Measurements from ENCODE around the gene TP53TG5.

The TP53TG5 gene

DNA sequence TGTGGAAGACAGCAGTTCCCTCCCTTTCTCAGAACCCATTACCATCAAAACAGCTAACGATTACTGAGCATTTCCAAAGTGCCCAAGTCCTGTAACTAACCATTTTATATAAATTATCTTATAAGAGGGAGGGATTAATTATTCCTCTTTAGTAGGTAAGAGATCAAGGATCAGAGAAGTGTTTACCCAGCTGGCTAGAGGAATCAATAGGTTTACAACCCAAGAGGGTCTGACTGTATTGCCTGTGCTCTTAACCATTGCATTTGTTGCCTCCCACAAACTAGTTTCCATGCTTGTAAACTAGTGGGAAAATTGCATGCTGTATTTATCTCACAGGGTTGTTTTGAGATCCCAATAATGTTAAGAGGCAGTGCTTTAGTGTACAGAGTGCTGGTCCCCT, 26.3 kb upstream of the TP53TG5 start:
- no peak for DNase-seq

DNA sequence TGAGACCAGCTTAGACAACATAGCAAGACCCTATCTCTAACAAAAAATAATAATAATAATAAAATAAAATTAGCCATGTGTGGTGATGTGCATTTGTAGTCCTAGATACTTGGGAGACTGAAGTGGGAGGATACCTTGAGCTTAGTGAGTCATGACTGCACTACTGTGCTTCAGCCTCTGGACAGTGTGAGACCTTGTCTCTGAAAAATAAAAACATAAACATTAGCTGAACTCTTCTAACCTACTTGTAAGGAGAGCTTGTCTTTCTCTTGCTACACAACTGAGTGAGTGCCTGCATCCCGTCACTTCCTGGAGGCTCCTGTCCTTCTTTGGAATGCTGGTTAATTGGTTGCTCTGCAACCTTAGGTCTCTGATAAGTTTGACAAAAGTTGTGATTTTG, 24.8 kb upstream of the TP53TG5 start:
- DNase-seq, result no peak

DNA sequence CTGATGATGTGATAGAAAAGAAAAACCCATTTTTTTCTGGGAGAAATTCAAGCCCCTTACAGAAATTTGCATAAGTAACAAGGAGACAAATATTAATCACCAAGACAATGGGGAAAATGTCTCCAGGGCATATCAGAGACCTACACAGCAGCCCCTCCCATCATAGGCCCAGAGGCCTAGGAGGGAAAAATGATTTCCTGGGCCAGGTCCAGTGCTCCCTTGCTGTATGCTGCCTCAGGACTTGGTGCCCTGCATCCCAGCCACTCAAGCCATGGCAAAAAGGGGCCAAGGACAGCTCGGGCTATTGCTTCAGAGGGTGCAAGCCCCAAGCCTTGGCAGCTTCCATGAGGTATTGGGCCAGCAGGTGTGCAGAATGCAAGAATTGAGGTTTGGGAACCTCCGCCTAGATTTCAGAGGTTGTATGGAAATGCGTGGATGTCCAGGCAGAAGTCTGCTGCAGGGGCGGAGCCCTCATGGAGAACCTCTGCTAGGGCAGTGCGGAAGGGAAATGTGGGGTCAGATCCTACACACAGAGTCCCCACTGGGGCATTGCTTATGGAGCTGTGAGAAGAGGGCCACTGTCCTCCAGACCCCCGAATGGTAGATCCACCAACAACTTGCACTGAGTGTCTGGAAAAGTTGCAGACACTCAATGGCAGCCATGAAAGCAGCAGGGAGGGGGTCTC, 22.4 kb upstream of the TP53TG5 start:
- no peak for DNase-seq

DNA sequence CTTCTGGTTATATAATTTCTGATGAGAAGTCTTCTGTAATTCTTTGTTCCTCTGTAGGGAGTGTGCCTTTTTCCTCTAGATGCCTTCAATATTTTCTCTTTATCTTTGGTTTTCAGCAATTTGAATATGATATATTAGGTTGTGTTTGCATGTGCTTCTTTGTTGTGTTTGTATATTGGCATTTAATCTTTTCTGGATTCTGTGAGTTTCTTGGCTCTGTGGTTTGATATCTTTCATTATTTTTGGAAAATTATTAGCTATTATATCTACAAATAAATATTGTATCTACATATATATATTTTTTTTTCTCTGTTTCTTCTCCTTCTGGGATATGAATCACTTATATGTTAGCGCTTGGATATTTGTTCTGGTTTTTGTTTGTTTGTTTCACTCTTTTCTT, 20.9 kb upstream of the TP53TG5 start:
- DNase-seq, result no peak

DNA sequence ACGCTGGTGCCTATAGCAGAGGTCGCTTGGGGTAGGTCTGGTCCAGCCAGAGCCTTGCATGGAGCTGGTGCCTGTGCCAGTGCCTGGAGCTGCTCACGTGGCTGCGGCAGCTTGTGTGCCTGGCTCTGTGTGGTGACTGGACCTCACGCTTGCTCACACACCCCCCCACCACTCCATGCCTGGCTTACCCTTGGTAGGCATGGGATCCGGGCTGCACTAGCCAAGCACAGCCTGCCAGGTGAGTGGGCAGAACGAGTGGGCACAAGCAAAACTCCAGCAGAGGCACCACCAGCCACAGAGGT, 16.9 kb upstream of the TP53TG5 start:
- no peak for DNase-seq

DNA sequence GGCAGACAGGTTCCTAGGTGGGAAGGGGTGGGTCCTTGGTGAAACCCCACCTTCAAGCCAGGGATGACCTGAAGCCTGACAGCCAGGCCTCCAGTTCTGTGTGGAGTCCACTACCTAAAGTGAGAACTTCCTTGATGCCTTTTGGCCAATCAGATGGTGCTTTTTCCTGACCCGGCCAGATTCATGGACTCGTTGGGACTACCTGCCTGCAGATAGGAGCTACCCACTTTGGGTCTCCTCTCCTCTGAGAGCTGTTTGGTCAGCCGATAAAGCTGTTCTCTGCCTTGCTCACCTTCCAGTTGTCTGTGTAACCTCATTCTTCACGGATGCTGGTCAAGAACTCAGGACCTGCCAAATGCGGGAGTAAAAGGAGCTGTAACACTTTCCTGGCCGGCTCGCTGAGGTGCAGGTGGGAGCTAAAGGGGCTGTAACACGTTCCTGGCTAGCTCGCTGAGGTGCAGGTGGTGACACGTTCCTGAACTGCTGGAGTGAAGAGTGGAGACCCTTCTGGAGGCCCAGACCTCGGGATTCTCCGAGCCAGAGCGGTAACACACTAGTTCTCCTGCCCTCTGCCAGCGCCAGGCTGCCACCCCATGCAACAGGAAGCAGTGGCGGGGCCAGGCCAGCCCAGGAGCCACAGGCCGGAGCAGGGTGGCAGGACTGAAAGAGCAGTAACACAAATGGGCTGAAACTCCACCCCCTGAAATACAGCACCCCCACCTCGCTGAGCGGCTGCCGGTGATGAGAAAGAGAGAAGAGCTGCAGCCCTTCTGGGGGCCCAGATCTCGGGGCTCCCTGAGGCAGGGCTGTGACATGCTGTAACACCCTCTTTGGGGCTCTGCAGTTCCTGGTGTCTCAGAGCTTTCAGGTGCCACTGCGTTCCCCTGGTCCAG, 16.3 kb upstream of the TP53TG5 start:
- DNase-seq, result no peak

DNA sequence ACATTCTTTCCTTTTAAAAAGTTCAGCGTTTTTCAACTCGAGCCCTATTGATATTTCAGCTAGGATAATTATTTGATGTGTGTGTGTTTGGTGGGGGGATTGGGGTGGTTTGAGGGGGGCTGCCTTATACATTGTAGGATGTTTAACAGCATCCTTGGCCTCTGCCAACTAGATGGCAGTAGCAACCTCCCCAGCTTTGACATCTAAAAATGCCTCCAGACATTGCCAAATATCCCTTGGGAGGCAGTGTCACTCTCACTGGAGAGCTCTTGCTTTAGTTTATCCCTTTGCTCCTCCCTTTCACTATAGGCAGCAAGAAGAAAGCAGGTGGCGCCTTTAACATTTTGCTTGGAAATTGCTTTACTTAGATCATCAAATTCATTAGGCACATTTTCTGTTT, 14.6 kb upstream of the TP53TG5 start:
- no peak for DNase-seq

DNA sequence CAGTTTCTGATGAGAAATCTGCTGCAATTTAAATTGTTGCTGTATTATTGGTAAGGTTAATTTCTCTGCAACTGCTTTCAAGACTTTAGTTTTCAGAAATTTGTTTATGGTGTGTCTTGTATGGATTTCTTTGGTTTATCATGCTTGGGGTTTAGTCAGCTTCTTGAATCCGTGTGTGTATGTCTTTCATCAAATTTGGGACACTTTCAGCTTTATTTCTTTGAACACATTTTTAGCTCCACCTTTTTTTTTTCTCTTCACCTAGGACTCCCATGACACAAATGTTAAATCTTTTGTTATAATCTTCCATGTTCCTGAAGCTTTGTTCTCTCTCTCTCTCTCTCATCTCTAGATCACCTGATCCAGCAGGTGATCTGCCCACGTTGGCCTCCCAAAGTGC, 13.4 kb upstream of the TP53TG5 start:
- no peak for DNase-seq

DNA sequence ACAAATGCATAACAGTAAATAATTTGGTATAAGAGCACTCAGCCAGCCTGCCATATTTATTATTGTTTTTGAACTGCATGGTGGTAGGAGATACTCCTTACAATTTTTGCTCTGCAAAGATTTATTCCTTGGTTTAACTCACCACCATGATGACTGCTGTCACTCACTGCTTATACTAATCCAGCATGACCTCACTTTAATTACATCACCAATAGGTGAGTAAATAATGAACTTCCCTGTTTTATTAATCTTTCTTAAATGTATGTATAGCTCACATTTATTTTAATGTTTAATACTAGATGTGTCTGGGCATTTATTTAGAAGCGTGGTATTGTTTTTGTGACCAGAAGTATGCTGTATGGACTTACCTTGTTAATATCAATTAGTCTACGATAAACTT, 12.8 kb upstream of the TP53TG5 start:
- DNase-seq, result no peak

DNA sequence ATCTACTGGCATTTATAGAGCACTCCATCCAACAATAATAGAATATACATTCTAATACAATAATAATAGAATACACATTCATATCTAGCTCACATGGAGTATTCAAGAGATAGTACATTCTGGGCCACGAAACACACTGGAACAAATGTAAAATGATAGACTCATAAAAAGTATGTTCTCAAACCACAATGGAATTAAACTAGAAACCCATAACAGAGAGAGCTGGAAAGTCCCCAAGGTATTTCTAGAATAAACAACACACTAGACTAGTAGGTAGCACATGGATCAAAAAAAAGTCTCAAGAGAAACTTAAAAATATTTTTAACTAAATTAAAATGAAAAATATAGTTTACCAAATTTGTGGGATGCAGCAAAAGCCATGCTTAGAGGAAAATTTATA, 9.1 kb upstream of the TP53TG5 start:
- no peak for DNase-seq

DNA sequence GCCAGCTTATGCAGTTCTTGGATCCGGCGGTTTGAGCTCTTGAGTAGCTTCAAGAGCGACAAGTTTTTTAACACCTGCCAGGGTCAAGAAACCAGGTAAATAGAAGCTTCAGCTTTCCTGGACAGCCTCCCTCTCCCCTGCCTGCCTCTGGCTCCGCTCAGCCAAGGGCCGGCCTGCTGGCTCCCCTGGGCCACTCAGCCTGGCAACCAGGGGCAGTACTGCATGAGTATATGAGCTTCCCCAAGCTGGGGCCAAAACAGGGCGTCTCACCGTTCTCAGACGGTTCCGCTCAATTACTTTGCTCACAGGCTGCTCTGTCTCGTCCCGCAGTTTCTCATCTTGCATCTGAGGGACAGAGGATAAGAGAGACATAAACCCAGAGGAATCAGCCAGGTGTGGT, 856 bp downstream of the TP53TG5 start:
- DNase-seq, result no peak

DNA sequence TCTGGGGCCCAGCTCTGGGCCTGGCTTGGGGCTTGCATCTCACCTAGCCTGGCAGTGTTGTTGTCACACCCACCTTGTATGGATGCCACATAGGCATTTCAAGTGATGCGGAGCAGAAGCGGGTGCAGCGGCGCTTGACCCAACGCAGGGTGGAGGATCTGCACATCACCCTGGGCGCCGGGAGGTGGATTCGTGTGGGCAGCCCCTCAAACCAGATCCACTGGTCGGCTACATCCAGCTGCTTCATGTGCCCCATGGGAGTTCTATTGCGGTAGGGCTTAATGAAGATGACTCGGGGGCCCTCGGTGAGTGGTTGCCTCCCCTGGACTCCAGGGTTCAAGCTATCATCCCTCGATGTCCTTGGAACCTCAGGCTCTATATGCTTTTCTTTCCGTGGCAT, 3.2 kb downstream of the TP53TG5 start:
- DNase-seq, result no peak

DNA sequence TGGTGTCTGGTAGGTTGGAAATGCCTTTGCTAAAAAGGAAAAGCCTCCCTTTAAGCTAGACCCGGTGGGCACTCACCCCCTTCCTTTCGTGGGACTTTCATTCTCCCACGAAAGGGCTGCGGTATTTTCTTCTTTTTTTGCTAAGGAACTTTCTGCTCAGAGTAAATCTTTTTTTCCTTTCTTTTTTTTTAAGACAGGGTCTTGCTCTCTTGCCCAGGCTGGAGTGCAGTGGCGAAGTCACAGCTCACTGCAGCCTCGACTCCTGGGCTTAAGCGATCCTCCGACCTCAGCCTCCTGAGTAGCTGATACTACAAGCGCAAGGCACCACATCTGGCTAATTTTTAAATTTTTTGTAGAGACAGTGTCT, 4.0 kb downstream of the TP53TG5 start:
- DNase-seq, result no peak

DNA sequence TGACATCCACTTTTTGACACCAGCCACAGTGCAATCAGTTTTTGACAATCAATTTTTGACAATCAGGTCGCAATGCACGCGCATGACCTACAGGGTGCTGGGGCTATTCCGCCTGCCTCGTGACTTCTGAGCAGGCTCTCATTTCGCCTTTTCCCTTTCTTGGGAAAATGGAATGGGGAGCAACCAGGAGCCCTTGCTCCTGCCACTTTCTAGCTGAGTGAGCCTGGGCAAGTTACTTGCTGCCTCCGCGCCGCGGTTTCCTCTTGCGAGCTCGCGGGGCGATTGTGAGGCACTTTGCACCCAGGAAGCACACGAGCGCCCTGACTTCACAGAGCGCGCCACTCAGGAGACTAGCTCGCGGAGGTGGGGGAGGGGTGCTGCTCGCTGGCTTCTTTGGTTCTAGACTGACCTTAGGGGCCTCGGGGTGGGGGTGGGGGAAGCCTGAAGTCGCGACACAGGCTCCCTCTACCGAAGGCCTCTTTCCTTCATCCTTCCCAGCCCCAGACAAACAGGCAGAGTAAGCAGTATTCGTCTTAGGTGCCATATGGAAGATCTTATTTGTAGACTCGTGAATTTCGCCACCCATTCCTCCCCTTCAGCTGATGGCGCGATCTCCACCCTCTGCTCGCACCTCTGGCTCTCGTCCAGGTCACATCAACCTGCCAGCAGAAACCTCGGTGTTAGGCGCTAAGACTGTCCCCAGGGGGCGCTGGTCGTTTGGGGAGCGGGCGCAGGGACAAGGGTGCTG, 4.6 kb downstream of the TP53TG5 start:
- DNase-seq, result peak; percentile 28

DNA sequence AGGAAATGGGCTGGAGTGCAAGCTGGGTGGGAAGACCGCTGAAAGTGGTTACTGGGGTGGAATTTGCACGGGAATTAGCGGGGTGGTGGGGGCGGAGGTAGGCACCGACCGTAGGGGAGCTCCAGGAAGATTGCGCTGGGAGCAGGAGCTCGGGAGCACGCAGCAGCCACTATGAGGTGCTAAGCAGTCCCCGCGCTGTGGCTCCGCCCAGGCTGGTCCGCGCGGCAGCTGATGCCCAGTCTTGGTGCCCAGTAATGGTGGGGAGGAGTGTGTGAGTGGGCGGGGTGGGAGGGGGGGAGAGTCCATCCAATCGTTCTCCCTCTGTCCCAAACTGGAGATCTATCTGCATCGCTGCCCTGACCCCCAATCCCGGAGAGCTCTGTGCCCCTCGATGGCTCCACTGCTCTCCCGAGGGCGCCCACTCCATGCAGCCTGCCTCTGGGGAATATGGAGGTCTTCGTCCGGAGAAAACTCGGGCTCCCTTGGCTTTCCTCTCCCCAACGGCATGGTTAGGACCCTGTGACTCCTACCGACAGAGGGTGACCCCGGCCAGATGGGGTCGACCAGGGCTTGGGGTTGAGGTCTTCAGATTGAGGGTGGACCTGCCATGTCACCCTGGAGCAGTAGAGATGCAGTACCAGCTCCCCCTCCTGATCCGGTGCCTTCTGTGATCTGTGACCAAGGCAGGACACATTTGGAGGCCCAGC, 5.3 kb downstream of the TP53TG5 start:
- DNase-seq, result no peak

DNA sequence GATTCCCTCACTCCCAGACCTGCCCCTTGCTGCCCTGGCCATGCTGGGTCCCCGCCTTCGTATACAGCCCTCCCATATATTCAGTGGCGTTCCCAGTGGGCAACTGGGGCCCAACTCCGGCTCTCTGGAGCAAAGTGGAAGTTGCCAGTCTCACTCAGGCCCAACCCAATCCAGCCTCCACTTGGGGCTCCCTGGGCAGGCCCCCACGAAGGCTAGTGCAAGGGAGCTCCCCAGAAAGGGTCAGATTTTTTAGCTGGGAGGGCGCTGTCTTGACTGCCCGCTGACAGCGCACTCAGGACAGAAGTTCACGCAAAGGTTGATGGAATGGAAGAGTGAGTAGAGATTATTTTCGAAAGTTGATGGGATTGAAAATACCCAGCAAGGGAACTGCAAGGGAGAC, 5.9 kb downstream of the TP53TG5 start:
- DNase-seq, result no peak

DNA sequence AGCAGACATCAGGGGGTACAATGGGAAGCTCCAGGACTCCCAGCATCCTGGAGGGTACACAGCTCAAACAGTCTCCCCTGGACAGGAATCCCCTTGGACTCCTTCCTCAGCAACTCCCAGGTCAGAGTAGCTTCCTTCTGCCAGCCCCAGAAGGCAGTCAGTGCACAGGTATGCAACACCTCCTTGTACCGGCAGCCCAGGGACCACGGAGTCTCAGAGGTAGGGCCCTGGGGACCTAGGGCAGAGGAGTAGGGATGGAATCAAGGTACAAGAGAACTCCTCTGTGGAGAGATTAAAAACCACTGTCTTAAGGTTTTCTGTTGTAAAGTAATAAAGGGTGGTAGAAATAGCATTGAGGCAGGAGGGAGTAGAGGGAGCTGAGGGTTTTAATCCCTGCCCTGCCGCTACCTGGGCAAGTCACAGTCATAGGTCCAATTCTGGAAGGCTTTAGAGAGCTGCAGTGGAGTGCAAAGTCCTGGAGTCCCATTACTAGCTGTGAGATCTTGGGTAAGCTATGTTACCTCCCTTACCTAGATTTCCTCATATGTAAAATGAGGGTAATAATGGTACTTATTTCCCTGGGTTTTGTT, 7.5 kb downstream of the TP53TG5 start:
- no peak for DNase-seq

DNA sequence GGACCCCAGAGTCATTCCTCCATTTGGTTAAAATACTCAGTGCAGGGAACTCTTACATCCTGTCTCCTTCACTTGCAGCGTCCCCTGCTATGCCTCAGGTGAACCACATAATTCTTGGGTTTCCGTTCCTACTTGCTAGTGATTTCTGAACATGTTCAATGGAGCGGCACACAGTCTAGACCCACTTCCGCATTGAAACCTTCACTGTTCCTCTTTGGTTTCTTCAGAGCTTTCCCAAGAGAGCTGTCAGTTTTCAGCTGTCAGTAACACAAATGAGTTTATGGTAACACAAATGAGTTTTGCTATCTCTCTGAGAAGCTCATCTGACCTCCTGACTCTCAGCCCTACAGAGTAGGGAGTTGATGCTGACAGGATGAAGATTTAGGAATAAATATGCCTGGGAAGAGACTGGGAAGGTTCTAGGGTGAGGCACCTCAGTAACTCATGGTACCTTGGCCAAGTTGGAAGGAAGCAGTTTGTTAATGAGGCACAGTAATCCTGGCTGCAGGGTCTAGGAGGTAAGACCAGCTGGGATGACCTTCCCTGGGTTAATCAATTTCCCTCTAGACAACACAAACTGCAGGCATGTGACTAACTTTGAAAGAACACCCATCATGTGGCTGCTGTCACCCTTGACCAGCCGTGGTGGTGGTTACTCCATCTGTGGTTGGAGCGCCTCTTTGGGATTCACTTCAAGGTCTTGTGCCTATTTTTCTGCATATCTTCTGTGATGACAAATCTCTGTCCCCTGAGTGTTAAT, 9.7 kb downstream of the TP53TG5 start:
- peak; percentile 80 for DNase-seq

DNA sequence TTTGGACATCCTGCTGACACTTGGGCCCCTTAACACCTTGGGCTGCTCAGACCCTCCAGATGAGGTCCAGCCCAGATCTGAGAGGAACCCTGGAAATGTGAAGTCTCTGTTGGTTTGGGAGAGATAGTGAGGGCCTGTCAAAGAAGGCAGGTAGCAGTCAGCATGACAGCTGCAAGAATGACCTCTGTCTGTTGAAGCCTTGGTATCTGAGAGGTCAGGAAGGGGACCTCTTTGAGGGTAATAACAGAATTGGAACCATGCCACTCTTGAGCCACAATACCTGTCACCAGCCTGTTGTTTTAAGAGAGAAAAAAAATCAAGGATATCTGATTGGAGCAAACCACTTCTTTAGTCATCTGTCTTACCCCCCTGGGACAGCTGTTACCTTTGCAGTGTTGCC, 11.0 kb downstream of the TP53TG5 start:
- DNase-seq, result no peak

DNA sequence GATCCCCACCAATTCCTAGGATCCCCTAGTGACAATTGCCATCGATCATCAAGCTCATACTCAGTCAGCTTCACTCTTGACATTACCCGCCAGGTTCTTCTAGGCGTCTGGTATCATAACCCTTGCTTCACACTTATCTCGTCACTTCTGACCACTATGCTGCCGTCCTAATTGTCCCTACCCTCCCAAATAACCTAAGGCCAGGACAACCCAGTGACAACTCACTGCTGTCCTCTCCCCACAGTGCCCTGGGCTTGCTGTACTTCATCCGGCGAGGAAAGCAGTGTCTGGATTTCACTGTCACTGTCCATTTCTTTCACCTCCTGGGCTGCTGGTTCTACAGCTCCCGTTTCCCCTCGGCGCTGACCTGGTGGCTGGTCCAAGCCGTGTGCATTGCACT, 11.5 kb downstream of the TP53TG5 start:
- no peak for DNase-seq

DNA sequence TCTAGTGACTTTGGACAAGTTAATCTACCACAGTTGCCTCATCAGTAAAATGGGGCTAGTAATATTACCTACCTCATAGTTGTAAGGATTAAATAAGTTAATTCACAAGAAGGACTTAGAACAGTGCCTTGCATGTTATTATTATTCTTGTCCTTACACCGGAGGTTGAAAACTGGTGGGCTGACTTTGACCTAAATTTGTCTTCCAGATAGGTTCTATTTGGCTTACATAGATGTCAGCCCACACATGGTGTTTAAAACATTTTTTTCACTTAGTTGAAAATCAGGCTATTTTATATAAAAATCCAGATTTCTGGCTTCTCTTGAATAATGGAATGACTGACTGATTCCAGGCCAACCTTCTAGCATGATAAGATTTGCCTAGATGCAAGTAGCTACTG, 11.9 kb downstream of the TP53TG5 start:
- no peak for DNase-seq

DNA sequence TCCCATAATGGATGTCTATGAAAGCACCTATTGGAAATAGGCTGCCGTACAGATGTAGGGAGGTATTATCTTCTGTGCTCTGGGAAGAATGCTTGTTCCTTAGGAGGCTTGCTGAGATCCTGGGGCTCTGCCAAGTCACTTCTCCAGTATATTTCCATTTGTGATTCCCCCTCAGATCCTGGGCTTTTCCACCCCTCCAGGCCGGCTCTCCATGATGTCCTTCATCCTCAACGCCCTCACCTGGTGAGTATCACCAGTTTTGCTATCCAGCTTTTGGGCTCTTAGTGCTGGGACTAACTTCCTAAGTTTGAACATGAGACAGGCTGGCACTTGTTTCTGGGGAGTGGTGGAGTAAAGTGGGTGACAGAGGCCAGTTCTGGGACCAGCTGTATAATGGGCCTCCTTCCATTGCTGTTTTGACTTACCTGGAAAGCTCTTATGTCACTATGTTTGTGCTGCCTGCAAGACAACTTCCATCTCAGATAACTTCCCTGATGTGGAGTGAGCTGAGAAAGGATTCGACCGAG, 12.6 kb downstream of the TP53TG5 start:
- no peak for DNase-seq
